ENCODE measurements around the gene JAZF1. TPM values are rescaled to one million over a fixed set of nuclear protein-coding genes. Genes with fewer than 3 reads are reported as not detected.

Gene JAZF1
- total and polyA plus RNA-seq, 7 donors, result 2.3 to 10.6 (median 5.3) TPM

- Histone ChIP-seq H3K4me1 (peaks cover 15% of the 10 kb centered on the region), H3K36me3 (ENCODE audit: insufficient read depth in 1 of 2, low read depth in 1 of 2) (no peaks in the 10 kb centered on the region), H3K27me3 (ENCODE audit: insufficient read depth in 3 of 3, low read length in 2 of 3) (no peaks in the 10 kb centered on the region), H3K27ac (no peak overlapping the region), H3K9me3 (no peaks in the 10 kb centered on the region), H3K4me3 (no peak overlapping the region)
- intact Hi-C loops (cut with DNase I), result no loop called here
- TF ChIP-seq CTCF (IDR thresholded peaks at IDR 0.05), result no peak
- ATAC-seq (no peak), DNase-seq (no peak)
- 72 to 93% (median 93%) methylated on average over 4 of the region's 4 CpGs for whole genome bisulfite sequencing, 3 donors
Measured at GRCh38 chr7:28152594-28152993, 28.0 kb downstream of the JAZF1 start.

GRCh38 chr7:28151965-28152364 lies 28.6 kb downstream of the JAZF1 start:
- Histone ChIP-seq H3K4me3 (no peak overlapping the region), H3K27me3 (ENCODE audit: insufficient read depth in 3 of 3, low read length in 2 of 3) (no peaks in the 10 kb centered on the region), H3K4me1 (peaks cover 15% of the 10 kb centered on the region), H3K36me3 (ENCODE audit: insufficient read depth in 1 of 2, low read depth in 1 of 2) (no peaks in the 10 kb centered on the region), H3K9me3 (no peaks in the 10 kb centered on the region), H3K27ac (no peak overlapping the region)
- intact Hi-C loops (cut with DNase I), result no loop called here
- no peak for TF ChIP-seq CTCF (IDR thresholded peaks at IDR 0.05)
- no peak for ATAC-seq
- no peak for DNase-seq
- WGBS, 3 donors, result 91 to 97% (median 93%) methylated on average over 4 of the region's 4 CpGs

- Histone ChIP-seq H3K4me3 (no peak overlapping the region), H3K9me3 (no peaks in the 10 kb centered on the region), H3K36me3 (ENCODE audit: insufficient read depth in 1 of 2, low read depth in 1 of 2) (no peaks in the 10 kb centered on the region), H3K27ac (no peak overlapping the region), H3K4me1 (peaks cover 4% of the 10 kb centered on the region), H3K27me3 (ENCODE audit: insufficient read depth in 3 of 3, low read length in 2 of 3) (no peaks in the 10 kb centered on the region)
- TF ChIP-seq CTCF (IDR thresholded peaks at IDR 0.05), result no peak
- WGBS, 3 donors, result 80 to 82% (median 81%) methylated on average over 8 of the region's 8 CpGs
- DNase-seq, result no peak
- ATAC-seq, result no peak
- intact Hi-C loops (cut with DNase I), result no loop called here
Measured at GRCh38 chr7:28149291-28150101, 31.1 kb downstream of the JAZF1 start.

- intact Hi-C loops (cut with DNase I), result no loop called here
- no peak for ATAC-seq
- no peak for TF ChIP-seq CTCF (IDR thresholded peaks at IDR 0.05)
Measured at GRCh38 chr7:28145931-28146330, 34.7 kb downstream of the JAZF1 start.

More at GRCh38 chr7:28145931-28146330, 34.7 kb downstream of the JAZF1 start:
- Histone ChIP-seq H3K4me3 (no peak overlapping the region), H3K9me3 (no peaks in the 10 kb centered on the region), H3K4me1 (peaks cover 9% of the 10 kb centered on the region), H3K27me3 (ENCODE audit: insufficient read depth in 3 of 3, low read length in 2 of 3) (no peaks in the 10 kb centered on the region), H3K36me3 (ENCODE audit: insufficient read depth in 1 of 2, low read depth in 1 of 2) (no peaks in the 10 kb centered on the region), H3K27ac (no peak overlapping the region)
- WGBS, 3 donors, result 95 to 100% (median 96%) methylated on average over 2 of the region's 2 CpGs
- no peak for DNase-seq

Measured in psoas muscle (tissue), 8 donors.